BLaER1 (cell line): ENCODE data around the gene NYAP1.
"Not testable (repeated sequence)": the region's sequence is repeated elsewhere in the genome, so short reads cannot be mapped to it uniquely, and the experiment has no call there.

Source experiments
- H3K27ac ChIP-seq: shearing (Covaris generic); formaldehyde crosslinking; 2 replicates; pipeline ENCODE4 v1.8.1; 2022
- H3K27me3 ChIP-seq: shearing (Covaris generic); formaldehyde crosslinking; 2 replicates; pipeline ENCODE4 v1.8.1; 2022
- H3K36me3 ChIP-seq: shearing (Covaris generic); formaldehyde crosslinking; 2 replicates; pipeline ENCODE4 v1.8.1; 2022
- H3K4me1 ChIP-seq: shearing (Covaris generic); formaldehyde crosslinking; 2 replicates; pipeline ENCODE4 v1.8.1; 2022
- H3K4me2 ChIP-seq: shearing (Covaris generic); formaldehyde crosslinking; 2 replicates; pipeline ENCODE4 v1.8.1; 2022
- H3K4me3 ChIP-seq: shearing (Covaris generic); formaldehyde crosslinking; 2 replicates; pipeline ENCODE4 v1.8.1; 2022
- H3K9ac ChIP-seq: shearing (Covaris generic); formaldehyde crosslinking; 2 replicates; pipeline ENCODE4 v1.8.1; 2022
- H3K9me3 ChIP-seq: shearing (Covaris generic); formaldehyde crosslinking; 2 replicates; pipeline ENCODE4 v1.8.1; 2022
- H4K20me1 ChIP-seq: shearing (Covaris generic); formaldehyde crosslinking; 2 replicates; pipeline ENCODE4 v1.8.1; 2022
- Cebpa-rat ChIP-seq: shearing (Covaris generic); IDR thresholded peaks from 2 replicates; pipeline ENCODE4 v1.8.1; 2022

NYAP1 gene

DNA sequence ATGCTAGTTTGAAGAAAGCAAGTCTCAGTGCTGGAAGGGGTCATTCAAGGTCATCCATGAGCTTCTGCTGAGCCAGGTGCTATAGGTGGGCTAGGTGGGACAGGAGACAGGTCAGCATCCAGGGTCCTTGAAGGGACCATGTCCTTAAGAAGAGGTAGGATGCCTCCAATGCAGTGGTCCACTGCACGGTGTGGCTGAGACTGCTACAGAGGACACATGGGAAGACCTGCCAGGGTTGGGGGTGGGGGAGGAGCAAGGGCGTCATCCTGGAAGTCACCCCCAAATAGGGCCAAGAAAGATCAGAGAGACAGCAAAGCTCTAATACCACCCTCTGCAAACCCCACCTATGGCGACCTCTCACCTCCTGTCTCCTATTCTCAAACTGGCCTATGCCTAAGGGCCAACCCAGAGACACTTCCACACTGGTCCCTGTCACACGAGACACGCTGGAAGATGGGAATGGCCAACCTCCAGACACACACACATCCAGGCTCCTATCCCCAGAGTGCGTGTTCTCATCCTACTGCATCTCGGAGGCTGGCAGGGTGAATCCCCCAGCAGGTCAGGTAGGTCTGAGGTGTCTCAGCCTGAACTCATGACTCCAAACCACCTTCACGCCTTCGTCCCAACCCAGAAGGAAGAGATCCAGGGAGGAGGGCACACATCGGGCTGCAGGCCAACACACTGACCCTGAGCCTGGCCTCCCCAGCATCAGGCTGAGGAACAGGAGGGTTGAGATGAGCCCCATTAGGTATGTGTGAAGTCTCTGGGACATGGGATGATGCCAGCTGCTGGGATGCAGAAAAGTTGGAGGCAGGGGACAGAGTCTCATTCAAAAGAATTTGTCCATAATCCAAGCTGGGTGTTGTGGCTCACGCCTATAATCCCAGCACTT, 41.8 kb upstream of the NYAP1 start:
- no peaks in the 10 kb centered on the region for H4K20me1 ChIP-seq
- peak overlapping the region; percentile 9; the same call in 1 of the 2 replicates for H3K4me2 ChIP-seq
- H3K9me3 ChIP-seq: no peaks in the 10 kb centered on the region
- no peak overlapping the region for H3K9ac ChIP-seq
- H3K4me1 ChIP-seq: peaks cover 58% of the 10 kb centered on the region
- H3K4me3 ChIP-seq: no peak overlapping the region
- no peak overlapping the region for H3K27ac ChIP-seq
- no peaks in the 10 kb centered on the region for H3K27me3 ChIP-seq
- TF ChIP-seq Cebpa-rat: no peak
- H3K36me3 ChIP-seq: no peaks in the 10 kb centered on the region

DNA sequence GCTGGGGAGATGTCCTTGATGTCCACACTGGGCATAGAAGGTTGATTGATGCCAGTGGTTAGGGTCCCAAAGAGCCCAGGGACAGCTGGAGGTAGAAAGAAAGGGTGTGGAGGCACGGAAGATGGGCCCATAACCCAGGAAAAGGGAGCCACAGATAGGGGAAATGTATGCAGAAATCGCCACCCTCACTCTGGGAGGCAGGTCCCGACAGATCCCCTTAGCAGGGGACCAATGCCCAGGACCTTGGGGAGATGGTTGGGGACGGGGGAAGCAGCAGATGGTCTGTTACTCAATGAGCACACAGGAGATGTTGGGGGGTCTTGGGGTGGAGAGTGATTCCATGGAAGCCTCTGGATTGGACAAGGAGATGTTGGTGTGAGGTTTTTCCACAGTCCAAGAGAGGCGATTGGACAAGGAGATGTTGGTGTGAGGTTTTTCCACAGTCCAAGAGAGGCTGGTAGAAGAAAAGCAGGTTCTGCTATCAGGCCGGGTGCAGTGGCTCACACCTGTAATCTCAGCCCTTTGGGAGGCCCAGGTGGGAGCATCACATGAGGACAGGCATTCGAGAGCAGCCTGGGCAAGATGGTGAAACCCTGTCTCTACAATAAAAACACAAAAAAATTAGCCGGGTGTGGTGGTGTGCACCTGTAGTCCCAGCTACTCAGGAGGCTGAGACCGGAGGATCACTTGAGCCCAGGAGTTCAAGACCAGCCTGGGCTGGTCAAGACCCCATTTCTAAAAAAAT, 40.5 kb upstream of the NYAP1 start:
- Histone ChIP-seq H3K4me1 (peaks cover 51% of the 10 kb centered on the region), H3K9me3 (no peaks in the 10 kb centered on the region), H4K20me1 (no peaks in the 10 kb centered on the region), H3K4me2 (peak overlapping the region; percentile 89), H3K36me3 (no peaks in the 10 kb centered on the region), H3K27me3 (no peaks in the 10 kb centered on the region), H3K9ac (peak overlapping the region; percentile 79; the same call in 1 of the 2 replicates), H3K4me3 (no peak overlapping the region), H3K27ac (peak overlapping the region; percentile 95)
- TF ChIP-seq Cebpa-rat: no peak

DNA sequence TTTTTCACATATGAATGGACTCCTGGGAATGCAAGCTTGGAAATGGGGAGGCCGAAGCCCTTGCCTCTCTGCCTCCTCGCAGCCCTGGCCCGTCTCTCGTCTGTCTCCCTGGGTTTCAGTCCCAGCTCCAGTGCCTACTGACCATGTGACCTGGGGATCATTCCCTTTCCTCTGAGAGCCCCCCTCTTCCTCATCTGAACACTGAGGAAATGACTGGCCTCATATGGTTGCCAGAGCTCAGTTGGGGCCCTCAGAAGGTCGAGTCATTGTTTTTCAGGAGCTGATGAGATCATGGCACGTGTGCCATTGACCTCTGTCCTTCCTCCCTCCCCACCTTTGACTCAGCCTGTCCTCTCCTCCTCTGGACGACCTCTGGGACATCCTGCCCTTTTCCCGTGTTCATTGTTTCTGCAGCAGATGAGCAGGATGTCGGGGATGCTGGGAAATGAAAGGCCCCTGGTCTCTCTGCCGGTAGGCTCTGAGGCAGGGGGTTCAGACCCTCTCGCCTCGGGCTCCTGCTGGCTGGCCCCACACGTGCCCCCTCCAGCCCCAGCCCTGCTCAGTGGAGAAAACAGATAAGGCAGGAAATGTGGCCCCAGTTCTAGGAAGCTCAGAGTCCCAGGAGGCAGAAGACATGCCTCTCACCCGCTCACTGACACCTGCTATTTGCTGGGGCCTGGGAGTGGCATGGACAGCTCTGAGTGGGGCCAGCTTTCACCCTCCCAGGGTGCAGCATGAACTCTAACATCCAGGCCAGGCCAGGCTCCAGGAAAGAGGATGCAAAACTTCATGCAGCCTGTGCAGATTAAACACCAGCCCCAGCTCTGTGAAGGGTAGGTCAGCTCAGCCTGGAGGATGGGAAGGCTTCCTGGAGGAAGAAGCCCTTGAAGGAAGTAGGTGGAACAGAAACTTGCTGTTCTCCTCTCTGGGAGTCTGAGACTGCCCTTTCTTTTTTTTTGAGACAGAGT, 39.1 kb upstream of the NYAP1 start:
- peak overlapping the region; percentile 89 for H3K4me2 ChIP-seq
- H3K27me3 ChIP-seq: no peaks in the 10 kb centered on the region
- no peaks in the 10 kb centered on the region for H4K20me1 ChIP-seq
- H3K36me3 ChIP-seq: no peaks in the 10 kb centered on the region
- peak overlapping the region; percentile 48 for H3K4me3 ChIP-seq
- H3K9me3 ChIP-seq: no peaks in the 10 kb centered on the region
- peaks cover 61% of the 10 kb centered on the region for H3K4me1 ChIP-seq
- TF ChIP-seq Cebpa-rat: no peak
- H3K9ac ChIP-seq: peak overlapping the region; percentile 79
- H3K27ac ChIP-seq: peak overlapping the region; percentile 95

DNA sequence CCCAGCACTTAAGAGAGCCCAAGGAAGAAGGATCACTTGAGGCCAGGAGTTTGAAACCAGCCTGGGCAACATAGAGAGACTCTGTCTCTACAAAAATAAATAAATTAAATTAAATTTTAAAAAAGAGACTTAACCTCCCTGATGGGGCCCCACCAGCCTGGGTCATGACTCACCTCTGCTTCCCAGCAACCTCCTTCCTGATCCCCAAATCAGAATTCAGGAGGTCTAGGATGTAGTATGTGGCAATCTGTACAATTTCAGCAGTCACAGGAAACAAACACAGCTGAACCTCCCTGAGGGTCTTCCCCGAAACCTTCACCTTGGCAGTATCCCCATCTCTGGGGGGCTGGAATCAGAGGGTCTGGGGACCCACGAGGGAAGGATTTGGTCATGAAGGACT, 37.7 kb upstream of the NYAP1 start:
- no peaks in the 10 kb centered on the region for H3K27me3 ChIP-seq
- no peak for TF ChIP-seq Cebpa-rat
- peak overlapping the region; percentile 19; the same call in 1 of the 2 replicates for H3K9ac ChIP-seq
- peak overlapping the region; percentile 95 for H3K27ac ChIP-seq
- no peaks in the 10 kb centered on the region for H3K9me3 ChIP-seq
- no peaks in the 10 kb centered on the region for H3K36me3 ChIP-seq
- peak overlapping the region; percentile 89 for H3K4me2 ChIP-seq
- no peak overlapping the region for H3K4me3 ChIP-seq
- no peaks in the 10 kb centered on the region for H4K20me1 ChIP-seq
- H3K4me1 ChIP-seq: peaks cover 75% of the 10 kb centered on the region

DNA sequence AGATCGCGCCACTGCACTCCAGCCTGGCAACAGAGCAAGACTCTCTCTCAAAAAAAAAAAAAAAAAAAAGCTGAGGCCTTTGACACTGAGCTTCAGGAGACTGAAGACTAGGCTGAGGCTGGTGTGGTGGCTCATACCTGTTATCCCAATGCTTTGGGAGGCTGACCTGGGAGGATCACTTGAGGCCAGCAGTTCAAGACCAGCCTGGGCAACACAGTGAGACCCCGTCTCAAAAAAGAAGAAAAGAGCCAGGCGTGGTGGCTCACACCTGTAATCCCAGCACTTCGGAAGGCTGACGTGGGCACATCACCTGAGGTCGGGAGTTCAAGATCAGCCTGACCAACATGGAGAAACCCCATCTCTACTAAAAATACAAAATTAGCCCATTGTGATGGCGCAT, 36.4 kb upstream of the NYAP1 start:
- not testable (repeated sequence) for H3K27me3 ChIP-seq, H3K27ac ChIP-seq, H4K20me1 ChIP-seq, H3K36me3 ChIP-seq, H3K4me2 ChIP-seq, H3K4me3 ChIP-seq, H3K9ac ChIP-seq, H3K9me3 ChIP-seq
- peaks cover 81% of the 10 kb centered on the region for H3K4me1 ChIP-seq

DNA sequence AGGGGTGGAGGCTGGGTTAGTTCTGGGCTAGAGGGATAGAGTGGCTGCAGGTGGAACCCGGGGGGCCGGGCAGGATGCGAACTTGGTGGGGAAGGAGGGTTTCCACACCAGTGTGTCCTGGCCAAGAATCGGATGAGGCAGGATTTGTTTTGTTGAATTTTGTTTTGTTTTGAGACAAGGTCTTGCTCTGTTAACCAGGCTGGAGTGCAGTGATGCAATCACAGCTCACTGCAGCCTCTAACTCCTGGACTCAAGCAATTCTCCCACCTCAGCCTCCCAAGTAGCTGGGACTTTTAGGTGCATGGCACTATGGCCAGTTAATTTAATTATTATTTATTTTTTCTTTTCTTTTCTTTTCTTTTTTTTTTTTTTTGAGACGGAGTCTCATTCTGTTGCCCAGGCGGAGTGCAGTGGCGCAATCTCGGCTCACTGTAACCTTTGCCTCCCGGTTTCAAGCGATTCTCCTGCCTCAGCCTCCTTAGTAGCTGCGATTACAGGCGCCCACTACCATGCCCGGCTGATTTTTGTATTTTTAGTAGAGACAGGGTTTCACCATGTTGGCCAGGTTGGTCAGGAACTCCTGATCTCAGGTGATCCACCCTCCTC, 34.4 kb upstream of the NYAP1 start:
- peak; percentile 91 for TF ChIP-seq Cebpa-rat
- Histone ChIP-seq H3K27me3 (no peaks in the 10 kb centered on the region), H3K36me3 (no peaks in the 10 kb centered on the region), H3K4me1 (peaks cover 84% of the 10 kb centered on the region), H3K27ac (peak overlapping the region; percentile 52), H3K9me3 (no peaks in the 10 kb centered on the region), H3K9ac (0 out of 2 replicates have a peak overlapping the region, but pooled peaks have one; percentile 28), H3K4me2 (peak overlapping the region; percentile 81), H4K20me1 (no peaks in the 10 kb centered on the region), H3K4me3 (no peak overlapping the region)

DNA sequence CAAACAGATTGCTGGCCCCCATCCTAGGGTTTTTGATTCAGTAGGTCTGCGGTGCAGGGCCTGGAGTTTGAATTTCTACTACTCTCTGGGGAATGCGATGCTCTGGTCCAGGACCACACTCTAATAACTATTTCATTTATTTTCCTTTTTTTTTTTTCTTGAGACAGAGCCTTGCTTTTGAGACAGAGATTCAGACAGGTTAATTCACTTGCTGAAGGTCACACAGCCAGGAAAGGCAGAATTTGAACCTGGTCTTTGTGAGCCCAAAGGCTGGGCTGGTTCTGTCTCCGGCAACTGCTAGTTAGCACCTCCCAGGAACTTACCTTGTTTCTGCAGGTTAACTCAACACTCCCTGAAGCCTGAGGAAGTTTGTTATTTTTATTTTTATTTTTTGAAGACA, 31.2 kb upstream of the NYAP1 start:
- peak overlapping the region; percentile 88; the same call in 1 of the 2 replicates for H3K27ac ChIP-seq
- H3K36me3 ChIP-seq: peaks cover 16% of the 10 kb centered on the region
- H3K4me1 ChIP-seq: peaks cover 79% of the 10 kb centered on the region
- TF ChIP-seq Cebpa-rat: no peak
- H3K9me3 ChIP-seq: no peaks in the 10 kb centered on the region
- H4K20me1 ChIP-seq: no peaks in the 10 kb centered on the region
- no peak overlapping the region for H3K9ac ChIP-seq
- H3K4me3 ChIP-seq: no peak overlapping the region
- no peaks in the 10 kb centered on the region for H3K27me3 ChIP-seq
- H3K4me2 ChIP-seq: peak overlapping the region; percentile 85; the same call in 1 of the 2 replicates

DNA sequence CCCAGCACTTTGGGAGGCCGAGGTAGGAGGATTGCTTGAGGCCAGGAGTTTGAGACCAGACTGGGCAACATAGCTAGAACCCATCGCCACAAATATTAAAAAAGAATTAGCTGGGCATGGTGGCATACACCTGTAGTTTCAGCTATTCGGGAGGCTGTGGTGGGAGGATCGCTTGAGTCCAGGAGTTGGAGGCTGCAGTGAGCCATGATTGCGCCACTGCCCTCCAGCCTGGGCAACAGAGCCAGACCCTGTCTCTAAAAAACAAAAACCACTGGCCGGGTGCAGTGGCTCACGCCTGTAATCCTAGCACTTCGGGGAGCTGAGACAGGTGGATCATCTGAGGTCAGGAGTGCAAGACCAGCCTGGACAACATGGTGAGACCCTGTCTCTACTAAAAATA, 29.9 kb upstream of the NYAP1 start:
- Histone ChIP-seq H3K4me3 (peak overlapping the region; percentile 55), H3K36me3 (peaks cover 27% of the 10 kb centered on the region), H3K4me2 (peak overlapping the region; percentile 85), H3K9ac (peak overlapping the region; percentile 70), H3K4me1 (peaks cover 76% of the 10 kb centered on the region), H3K27ac (peak overlapping the region; percentile 88)
- H3K27me3 ChIP-seq, H4K20me1 ChIP-seq, H3K9me3 ChIP-seq: not testable (repeated sequence)
- 0 out of 2 replicates have a peak, but pooled peaks have one; percentile 39 for TF ChIP-seq Cebpa-rat

DNA sequence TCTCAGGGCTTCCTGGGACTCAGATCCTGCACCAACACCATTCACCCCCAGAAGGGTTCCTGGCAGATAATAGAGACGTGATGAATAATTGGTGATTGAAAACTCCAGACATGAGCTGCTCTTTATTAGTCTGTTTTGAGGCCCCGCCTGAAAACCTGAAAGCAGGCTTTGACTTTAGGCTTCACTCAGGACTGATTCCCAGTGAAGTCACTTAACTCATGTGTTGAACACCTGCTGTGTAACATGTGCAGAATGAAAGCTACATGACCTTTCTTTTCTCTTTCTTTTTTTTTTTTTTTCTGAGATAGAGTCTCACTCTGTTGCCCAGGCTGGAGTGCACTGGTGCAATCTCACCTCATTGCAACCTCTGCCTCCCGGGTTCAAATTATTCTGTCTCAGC, 28.5 kb upstream of the NYAP1 start:
- Histone ChIP-seq H3K27ac (peak overlapping the region; percentile 88), H3K4me1 (peaks cover 62% of the 10 kb centered on the region), H3K4me2 (peak overlapping the region; percentile 85), H3K9me3 (no peaks in the 10 kb centered on the region), H3K27me3 (no peaks in the 10 kb centered on the region), H3K9ac (peak overlapping the region; percentile 70), H3K4me3 (0 out of 2 replicates have a peak overlapping the region, but pooled peaks have one; percentile 55), H3K36me3 (peaks cover 39% of the 10 kb centered on the region), H4K20me1 (no peaks in the 10 kb centered on the region)
- no peak for TF ChIP-seq Cebpa-rat
